PFSK-1 (cell line): ENCODE measurements around the gene ERN2.

Experiments used
- FOXP2 ChIP-seq: optimal IDR thresholded peaks from 2 replicates; pipeline ENCODE3; 2011; ENCODE audit warnings: borderline replicate concordance, control low read depth, inconsistent platforms; ENCODE audit not compliant: insufficient read depth; ENCODE audit errors: extremely low read length, extremely low read depth
- POLR2AphosphoS5 ChIP-seq: IDR thresholded peaks from 2 replicates; pipeline ENCODE4 v1.6.1; 2012; ENCODE audit warnings: low read depth, mild to moderate bottlenecking, control low read depth, low read length, moderate library complexity
- REST ChIP-seq, 2 experiments: IDR thresholded peaks; 2 replicates each; pipeline versions ENCODE4 v1.6.1 to v1.8.0; 2011 to 2012; ENCODE audit warnings: low read depth in 2 of 2, low read length in 2 of 2, control low read depth in 1 of 2, inconsistent platforms in 1 of 2, mild to moderate bottlenecking in 1 of 2, moderate library complexity in 1 of 2; ENCODE audit not compliant: insufficient read depth in 1 of 2
- SIN3A ChIP-seq: IDR thresholded peaks from 2 replicates; pipeline ENCODE4 v1.6.1; 2012; ENCODE audit warnings: mild to moderate bottlenecking, low read length, moderate library complexity, borderline replicate concordance; ENCODE audit not compliant: insufficient read depth
- TAF1 ChIP-seq: IDR thresholded peaks from 2 replicates; pipeline ENCODE4 v1.6.1; 2012; ENCODE audit warnings: low read length, control low read depth, borderline replicate concordance; ENCODE audit not compliant: insufficient read depth

Gene ERN2

DNA sequence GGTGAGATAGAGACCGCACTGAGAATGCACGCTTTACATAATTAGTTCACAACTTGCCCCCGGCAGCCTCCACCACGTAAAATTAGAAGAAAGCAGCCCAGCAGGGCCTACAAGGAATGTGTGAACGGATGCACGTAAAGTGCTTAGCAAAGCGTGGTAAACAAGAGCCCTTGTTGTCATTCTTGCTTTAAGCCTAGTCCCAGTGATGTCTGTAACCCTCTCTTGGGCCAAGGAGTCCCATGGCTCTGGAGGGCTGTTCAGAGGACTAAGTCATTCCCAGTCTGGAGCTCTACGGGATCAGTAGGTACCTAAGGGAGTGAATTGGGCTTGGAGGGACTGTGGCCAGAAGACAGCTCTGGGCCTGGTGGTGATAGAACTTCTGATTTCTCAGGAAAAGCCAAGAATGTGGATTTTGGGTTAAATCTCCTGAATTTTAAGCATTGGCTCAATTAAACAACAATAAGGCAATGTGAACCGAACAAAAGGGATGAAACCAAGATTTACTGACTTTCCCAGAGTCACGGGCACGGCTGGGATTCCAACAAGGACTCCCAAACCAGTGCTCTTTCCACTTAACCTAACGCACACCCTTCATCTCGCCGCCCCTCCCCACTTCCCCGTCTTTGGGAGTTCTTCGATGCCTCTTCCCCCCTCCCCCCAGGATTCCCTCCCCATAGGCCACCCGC, 41.0 kb upstream of the ERN2 start:
- TF ChIP-seq TAF1 (no peak), FOXP2 (no peak), POLR2AphosphoS5 (no peak), REST (IDR thresholded peaks at IDR 0.05; ENCODE audit: insufficient read depth in 1 of 2, low read depth in 2 of 2, low read length in 2 of 2) (no peak), SIN3A (no peak)

GRCh38 chr16:23748630-23749029, 35.6 kb upstream of the ERN2 start:
- no peak for TF ChIP-seq SIN3A
- TF ChIP-seq POLR2AphosphoS5 = no peak
- TF ChIP-seq REST (IDR thresholded peaks at IDR 0.05; ENCODE audit: insufficient read depth in 1 of 2, low read depth in 2 of 2, low read length in 2 of 2) = no peak
- no peak for TF ChIP-seq FOXP2
- no peak for TF ChIP-seq TAF1

DNA sequence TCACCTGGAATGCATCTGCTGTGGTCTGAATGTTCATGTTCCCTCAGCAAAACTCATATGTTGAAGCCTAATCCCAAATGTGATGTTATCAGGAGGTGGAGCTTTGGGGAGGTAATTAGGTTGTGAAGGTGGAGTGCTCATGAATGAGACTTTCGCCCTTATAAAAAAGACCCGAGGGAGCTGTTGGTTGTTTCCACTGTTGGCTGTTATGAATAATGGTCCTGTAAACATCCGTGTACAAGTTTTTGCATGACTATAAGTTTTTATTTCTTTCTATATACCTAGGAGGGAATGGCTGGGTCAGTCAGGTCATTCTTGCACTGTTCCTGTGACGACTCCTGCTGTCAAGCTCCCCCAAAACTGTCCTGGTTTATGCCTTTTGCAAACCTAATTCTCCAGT, 32.2 kb upstream of the ERN2 start:
- TF ChIP-seq SIN3A (no peak), FOXP2 (no peak), REST (IDR thresholded peaks at IDR 0.05; ENCODE audit: insufficient read depth in 1 of 2, low read depth in 2 of 2, low read length in 2 of 2) (no peak), TAF1 (no peak), POLR2AphosphoS5 (no peak)

DNA sequence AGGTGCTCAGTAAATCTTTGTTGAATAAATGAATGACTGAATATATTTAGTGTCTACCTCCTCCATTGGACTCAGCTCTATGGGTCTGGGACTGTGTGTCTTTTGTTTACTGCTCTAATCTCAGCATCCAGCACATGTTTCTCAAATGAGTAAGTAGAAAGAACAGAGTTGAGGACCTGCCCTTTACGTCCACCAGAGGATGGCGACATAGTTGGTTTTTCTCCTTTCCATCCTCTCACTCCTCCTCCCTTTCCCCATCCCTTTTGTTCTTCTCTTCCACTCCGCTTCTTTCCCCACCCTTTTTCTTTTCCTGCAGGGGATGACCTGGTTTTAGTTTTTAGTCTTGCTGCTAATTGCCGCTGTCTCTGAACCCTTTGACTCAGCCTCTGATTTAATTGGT, 29.7 kb upstream of the ERN2 start:
- TF ChIP-seq POLR2AphosphoS5 (no peak), FOXP2 (no peak), TAF1 (no peak), REST (IDR thresholded peaks at IDR 0.05; ENCODE audit: insufficient read depth in 1 of 2, low read depth in 2 of 2, low read length in 2 of 2) (no peak), SIN3A (no peak)

DNA sequence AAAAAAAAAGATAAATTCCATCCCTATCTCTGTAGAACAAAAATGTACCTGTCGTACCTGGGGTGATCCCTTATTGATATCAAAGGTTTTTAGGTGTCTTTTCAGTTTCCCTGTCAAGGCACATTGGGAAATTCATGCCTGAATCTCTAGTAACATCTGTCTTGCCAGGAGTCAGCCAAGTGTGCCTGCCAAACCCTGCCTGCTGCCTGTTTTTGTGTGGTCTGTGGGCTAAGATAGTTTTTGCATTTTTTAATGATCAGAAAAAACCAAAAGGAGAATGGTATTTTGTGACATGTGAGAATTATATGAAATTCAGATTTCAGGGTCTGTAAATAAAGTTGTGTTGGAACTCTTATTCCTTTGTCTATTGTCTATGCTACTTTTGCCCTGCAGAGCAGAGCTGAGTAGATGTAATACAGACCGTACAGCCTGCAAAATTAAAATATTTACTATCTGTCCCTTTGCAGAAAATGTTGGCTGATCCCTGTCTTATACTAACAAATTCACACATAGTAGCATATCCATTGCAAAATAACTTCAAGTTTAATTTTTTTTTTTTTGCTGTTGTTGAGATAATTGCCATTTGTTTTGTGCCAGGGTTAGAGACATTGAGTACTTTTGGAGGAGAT, 28.8 kb upstream of the ERN2 start:
- TF ChIP-seq SIN3A = no peak
- TF ChIP-seq FOXP2 = no peak
- TF ChIP-seq TAF1 = no peak
- no peak for TF ChIP-seq REST (IDR thresholded peaks at IDR 0.05; ENCODE audit: insufficient read depth in 1 of 2, low read depth in 2 of 2, low read length in 2 of 2)
- TF ChIP-seq POLR2AphosphoS5 = no peak
